ENCODE results near the gene ABCD1.

The ABCD1 gene

GRCh38 chrX:153723351-153724251 lies 1.1 kb upstream of the ABCD1 start:
- no peak for DNase-seq (ENCODE audit: low read depth)
- TF ChIP-seq, protein P1, sequence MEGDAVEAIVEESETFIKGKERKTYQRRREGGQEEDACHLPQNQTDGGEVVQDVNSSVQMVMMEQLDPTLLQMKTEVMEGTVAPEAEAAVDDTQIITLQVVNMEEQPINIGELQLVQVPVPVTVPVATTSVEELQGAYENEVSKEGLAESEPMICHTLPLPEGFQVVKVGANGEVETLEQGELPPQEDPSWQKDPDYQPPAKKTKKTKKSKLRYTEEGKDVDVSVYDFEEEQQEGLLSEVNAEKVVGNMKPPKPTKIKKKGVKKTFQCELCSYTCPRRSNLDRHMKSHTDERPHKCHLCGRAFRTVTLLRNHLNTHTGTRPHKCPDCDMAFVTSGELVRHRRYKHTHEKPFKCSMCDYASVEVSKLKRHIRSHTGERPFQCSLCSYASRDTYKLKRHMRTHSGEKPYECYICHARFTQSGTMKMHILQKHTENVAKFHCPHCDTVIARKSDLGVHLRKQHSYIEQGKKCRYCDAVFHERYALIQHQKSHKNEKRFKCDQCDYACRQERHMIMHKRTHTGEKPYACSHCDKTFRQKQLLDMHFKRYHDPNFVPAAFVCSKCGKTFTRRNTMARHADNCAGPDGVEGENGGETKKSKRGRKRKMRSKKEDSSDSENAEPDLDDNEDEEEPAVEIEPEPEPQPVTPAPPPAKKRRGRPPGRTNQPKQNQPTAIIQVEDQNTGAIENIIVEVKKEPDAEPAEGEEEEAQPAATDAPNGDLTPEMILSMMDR (conservative IDR thresholded peaks at IDR 0.05; ENCODE audit: low read depth, low read length): peak; percentile 47
- H3K4me3 ChIP-seq (ENCODE audit: low read length): peak overlapping the region; percentile 60

GRCh38 chrX:153725039-153725831 lies 579 bp downstream of the ABCD1 start:
- TF ChIP-seq, protein P1 (conservative IDR thresholded peaks at IDR 0.05; ENCODE audit: low read depth, low read length): no peak
- peak overlapping the region; percentile 36 for H3K4me3 ChIP-seq (ENCODE audit: low read length)
- DNase-seq (ENCODE audit: low read depth): no peak

GRCh38 chrX:153725832-153726285 lies 1.2 kb downstream of the ABCD1 start:
- TF ChIP-seq, protein P1 (conservative IDR thresholded peaks at IDR 0.05; ENCODE audit: low read depth, low read length): no peak
- H3K4me3 ChIP-seq (ENCODE audit: low read length): no peak overlapping the region
- DNase-seq (ENCODE audit: low read depth): no peak

DNA sequence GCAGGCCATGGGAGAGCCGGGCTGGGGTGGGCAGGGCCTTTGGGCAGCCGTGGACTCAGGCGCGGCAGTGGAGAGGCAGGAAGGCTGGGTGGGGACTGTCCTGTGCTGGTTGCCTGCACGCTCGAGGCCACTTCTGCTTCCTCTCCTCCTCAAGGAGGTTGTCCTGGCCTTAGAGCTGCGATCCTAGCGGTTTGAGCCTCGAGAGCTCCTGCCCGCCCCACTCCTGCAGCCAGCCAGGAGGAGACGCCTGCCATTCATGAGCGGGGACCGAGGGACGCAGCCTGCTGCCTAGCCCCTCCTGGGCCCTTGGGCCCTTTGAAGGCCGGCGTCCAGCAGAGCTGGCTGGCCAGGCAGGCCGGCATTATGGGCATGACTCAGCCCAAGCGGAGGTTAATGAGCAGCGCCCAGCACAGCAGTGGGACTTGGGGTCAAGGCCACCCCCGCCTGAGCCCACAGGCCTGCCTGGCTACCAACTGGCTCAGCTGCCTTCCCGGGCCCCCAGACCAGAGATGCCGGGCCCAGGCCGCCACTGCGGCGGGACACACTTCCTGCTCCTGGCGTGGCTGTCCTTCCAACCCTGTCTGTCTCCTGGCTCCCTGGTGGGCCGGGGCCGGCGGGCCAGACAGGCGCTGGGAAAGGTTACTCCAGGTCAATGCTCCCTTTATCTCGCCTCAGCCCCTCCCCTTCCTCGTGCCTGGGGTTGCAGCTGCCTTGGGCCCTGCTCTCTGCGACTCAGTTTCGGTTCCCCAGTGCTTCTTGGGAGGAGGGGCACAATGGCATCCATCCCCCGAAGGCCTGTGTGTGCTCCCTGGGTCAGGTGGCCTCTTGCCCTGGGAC lies 1.8 kb downstream of the ABCD1 start:
- no peak overlapping the region for H3K4me3 ChIP-seq (ENCODE audit: low read length)
- DNase-seq (ENCODE audit: low read depth): no peak
- TF ChIP-seq, protein P1 (conservative IDR thresholded peaks at IDR 0.05; ENCODE audit: low read depth, low read length): no peak

- no peak overlapping the region for H3K4me3 ChIP-seq (ENCODE audit: low read length)
- TF ChIP-seq, protein P1 (conservative IDR thresholded peaks at IDR 0.05; ENCODE audit: low read depth, low read length): no peak
- no peak for DNase-seq (ENCODE audit: low read depth)
Measured at GRCh38 chrX:153727123-153727931, 2.7 kb downstream of the ABCD1 start.

- TF ChIP-seq, protein P1 (conservative IDR thresholded peaks at IDR 0.05; ENCODE audit: low read depth, low read length): peak; percentile 2
- DNase-seq (ENCODE audit: low read depth): no peak
- no peak overlapping the region for H3K4me3 ChIP-seq (ENCODE audit: low read length)
Measured at GRCh38 chrX:153728095-153728494, 3.4 kb downstream of the ABCD1 start.

Data from retinal pigment epithelial cell (primary cell).